Pancreas (tissue), 10 donors: ENCODE measurements around the gene RBMS3. TPM values are rescaled to one million over a fixed set of nuclear protein-coding genes. Genes with fewer than 3 reads are reported as not detected.

ENCODE experiments used
- ATAC-seq, 4 donors: fragments of 200-7000 bp; cut with Tn5 transposase; one replicate each; pipeline versions ENCODE4 v1.8.0 to v1.9.1; 2020; ENCODE audit warnings: mild to moderate bottlenecking in 4 of 4, moderate library complexity in 4 of 4
- DNase-seq, 6 donors: peaks; one replicate each; pipeline ENCODE4 v3.0.0-alpha.2; 2020
- FAIRE-seq: peaks from 2 replicates; lab custom pipeline; 2012; peaks lifted over from hg19 to GRCh38; lab: Jason Lieb, UNC
- H3K27ac ChIP-seq, 4 donors: fragments of 200-600 bp; sonication (generic); 1 replicate in 3 of 4; 2 replicates in 1 of 4; pipeline versions ENCODE4 v1.5.0 to v1.8.0; 2020
- H3K27me3 ChIP-seq, 4 donors: fragments of 200-600 bp; one replicate each; pipeline ENCODE4 v1.8.0; 2021
- H3K36me3 ChIP-seq, 3 donors: fragments of 200-600 bp; sonication (generic) in 1 of 3; one replicate each; pipeline versions ENCODE4 v1.5.0 to v1.8.0; 2020 to 2021
- H3K4me1 ChIP-seq, 3 donors: fragments of 200-600 bp; one replicate each; pipeline ENCODE4 v1.8.0; 2021
- H3K4me3 ChIP-seq, 4 donors: fragments of 200-600 bp; sonication (generic) in 2 of 4; one replicate each; pipeline versions ENCODE4 v1.5.0 to v1.8.0; 2020 to 2021
- H3K9me3 ChIP-seq, 4 donors: fragments of 200-600 bp; one replicate each; pipeline ENCODE4 v1.8.0; 2021
- WGBS, 2 donors: extraction: QIAGEN DNeasy Blood & Tissue Kit; methylation state at CpG; one replicate each; pipeline ENCODE4 v1.1.7; 2013; 5-methylcytosine and 5-hydroxymethylcytosine counted together
- intact Hi-C, 3 donors: fragments of 100-400 bp; cut with DNase I; formaldehyde crosslinking; loops; one replicate each; pipeline versions ENCODE4 v1.11.1 to v1.14.2; 2022
- polyA plus RNA-seq, 2 donors: library from polyadenylated mRNA; stranded (reverse); fragments of 200-250 nt; gene quantifications; one replicate each; pipeline ENCODE4 v1.2.3, GENCODE V29; 2013
- total RNA-seq, 6 donors: library from RNA; stranded (reverse); fragmentation: NEBNext Ultra II Directional in 4 of 6; extraction: Animal tissue kit (Norgen Biotek cat#: 25700) in 4 of 6; gene quantifications; one replicate each; pipeline versions ENCODE4 v1.2.1 to v1.2.4, GENCODE V29; 2021 to 2023
- TF ChIP-seq, protein P1 (sequence below), 4 donors: fragments of 200-600 bp; sonication (generic) in 3 of 4; IDR thresholded peaks; one replicate each; pipeline versions ENCODE4 v1.5.0 to v1.8.0; 2021; ENCODE audit warnings: antibody characterized with exemption in 4 of 4
- donor health status: healthy with polysubstance abuse.
- donor health status: DM: no; HTN: no; CAD: no; lungs with moderate emphysema.
- donor health status: DM: no; HTN: no; CAD: no.
- donor health status: control.
- donor health status: control.
- donor health status: Bipolar disorder and iron deficiency.
- donor health status: DM: yes; HTN: yes; CAD: no.
- donor health status: DM: no; HTN: no; CAD: no.
- donor health status: DM: no; HTN: no; CAD: no.
- donor health status: DM: yes; HTN: yes; CAD: no.

The RBMS3 gene
- total and polyA plus RNA-seq, 8 donors = 4.0 to 10.0 (median 6.6) TPM

DNA sequence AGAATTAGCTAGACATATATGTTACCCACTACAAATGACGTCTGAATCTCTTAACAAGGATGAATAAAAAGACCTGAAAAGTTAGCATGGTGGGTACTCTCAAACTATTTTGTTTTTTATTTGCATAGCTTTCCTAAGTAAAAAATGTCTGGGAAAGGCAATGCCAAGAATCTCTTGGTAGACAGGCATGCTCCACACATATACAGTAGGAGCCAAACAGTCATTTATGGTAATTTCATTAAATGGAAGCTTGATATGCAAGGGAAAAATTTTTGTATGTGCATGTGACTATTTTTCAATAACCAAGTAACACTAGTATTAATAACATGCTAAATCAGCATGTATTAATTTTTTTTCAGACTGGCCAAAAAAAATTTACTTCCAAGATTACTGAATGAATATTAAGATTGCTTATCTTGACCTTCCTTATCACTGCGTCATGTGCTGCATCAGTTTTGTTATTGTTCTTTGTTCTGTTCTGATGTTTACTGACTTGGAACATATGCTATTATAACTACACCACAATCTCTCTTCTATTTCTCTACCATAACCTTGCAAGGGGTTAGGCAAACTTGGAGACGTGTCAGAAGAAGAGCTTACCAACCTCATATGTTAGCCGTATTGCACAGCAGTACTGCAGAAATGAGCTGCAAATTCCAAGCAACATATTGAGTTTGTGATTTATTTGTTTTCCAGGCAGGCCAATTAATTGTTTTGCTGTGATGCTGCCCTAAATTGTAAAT, 255.3 kb downstream of the RBMS3 start:
- Histone ChIP-seq H3K4me1 (no peaks in the 10 kb centered on the region), H3K36me3 (no peaks in the 10 kb centered on the region), H3K27me3 (no peaks in the 10 kb centered on the region), H3K9me3 (no peaks in the 10 kb centered on the region), H3K27ac (no peak overlapping the region), H3K4me3 (no peak overlapping the region)
- WGBS, 2 donors = 41 to 48% methylated on average over 4 of the region's 4 CpGs
- no peak for DNase-seq
- no peak for FAIRE-seq
- TF ChIP-seq, protein P1, sequence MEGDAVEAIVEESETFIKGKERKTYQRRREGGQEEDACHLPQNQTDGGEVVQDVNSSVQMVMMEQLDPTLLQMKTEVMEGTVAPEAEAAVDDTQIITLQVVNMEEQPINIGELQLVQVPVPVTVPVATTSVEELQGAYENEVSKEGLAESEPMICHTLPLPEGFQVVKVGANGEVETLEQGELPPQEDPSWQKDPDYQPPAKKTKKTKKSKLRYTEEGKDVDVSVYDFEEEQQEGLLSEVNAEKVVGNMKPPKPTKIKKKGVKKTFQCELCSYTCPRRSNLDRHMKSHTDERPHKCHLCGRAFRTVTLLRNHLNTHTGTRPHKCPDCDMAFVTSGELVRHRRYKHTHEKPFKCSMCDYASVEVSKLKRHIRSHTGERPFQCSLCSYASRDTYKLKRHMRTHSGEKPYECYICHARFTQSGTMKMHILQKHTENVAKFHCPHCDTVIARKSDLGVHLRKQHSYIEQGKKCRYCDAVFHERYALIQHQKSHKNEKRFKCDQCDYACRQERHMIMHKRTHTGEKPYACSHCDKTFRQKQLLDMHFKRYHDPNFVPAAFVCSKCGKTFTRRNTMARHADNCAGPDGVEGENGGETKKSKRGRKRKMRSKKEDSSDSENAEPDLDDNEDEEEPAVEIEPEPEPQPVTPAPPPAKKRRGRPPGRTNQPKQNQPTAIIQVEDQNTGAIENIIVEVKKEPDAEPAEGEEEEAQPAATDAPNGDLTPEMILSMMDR (IDR thresholded peaks at IDR 0.05) = no peak
- intact Hi-C loops = no loop called here
- ATAC-seq = no peak

- intact Hi-C loops = no loop called here
- FAIRE-seq = no peak
- WGBS, 2 donors = 67 to 71% methylated on average over 5 of the region's 5 CpGs
- Histone ChIP-seq H3K9me3 (no peaks in the 10 kb centered on the region), H3K36me3 (no peaks in the 10 kb centered on the region), H3K27ac (no peak overlapping the region), H3K4me3 (no peak overlapping the region), H3K4me1 (no peaks in the 10 kb centered on the region), H3K27me3 (no peaks in the 10 kb centered on the region)
- no peak for DNase-seq
- ATAC-seq = no peak
- TF ChIP-seq, protein P1 (IDR thresholded peaks at IDR 0.05) = no peak
These were observed 257.2 kb downstream of the RBMS3 start for GRCh38 chr3:29537889-29538609.

DNA sequence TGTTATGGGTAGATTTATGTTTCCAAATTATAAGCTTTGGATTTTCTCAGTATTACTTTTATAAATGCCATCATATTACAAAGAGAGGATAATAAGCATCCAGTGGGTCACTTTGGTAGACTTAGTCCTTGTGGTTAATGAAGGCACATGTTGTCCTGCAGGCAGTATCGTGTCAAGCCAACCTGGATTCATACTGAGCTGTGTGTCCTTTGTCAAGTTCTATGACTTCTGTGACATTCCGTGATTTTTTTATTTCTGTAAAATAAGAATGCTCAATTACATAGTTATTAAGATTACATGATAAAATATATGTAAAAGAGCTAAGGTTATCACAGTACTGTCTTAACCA, 257.7 kb downstream of the RBMS3 start:
- intact Hi-C loops = no loop called here
- 71 to 80% methylated on average over 2 of the region's 2 CpGs for WGBS, 2 donors
- no peak for FAIRE-seq
- no peak overlapping the region for H3K4me3 ChIP-seq
- H3K9me3 ChIP-seq = no peaks in the 10 kb centered on the region
- DNase-seq = no peak
- H3K27me3 ChIP-seq = no peaks in the 10 kb centered on the region
- TF ChIP-seq, protein P1 (IDR thresholded peaks at IDR 0.05) = no peak
- no peak for ATAC-seq
- no peaks in the 10 kb centered on the region for H3K36me3 ChIP-seq
- no peaks in the 10 kb centered on the region for H3K4me1 ChIP-seq
- no peak overlapping the region for H3K27ac ChIP-seq

DNA sequence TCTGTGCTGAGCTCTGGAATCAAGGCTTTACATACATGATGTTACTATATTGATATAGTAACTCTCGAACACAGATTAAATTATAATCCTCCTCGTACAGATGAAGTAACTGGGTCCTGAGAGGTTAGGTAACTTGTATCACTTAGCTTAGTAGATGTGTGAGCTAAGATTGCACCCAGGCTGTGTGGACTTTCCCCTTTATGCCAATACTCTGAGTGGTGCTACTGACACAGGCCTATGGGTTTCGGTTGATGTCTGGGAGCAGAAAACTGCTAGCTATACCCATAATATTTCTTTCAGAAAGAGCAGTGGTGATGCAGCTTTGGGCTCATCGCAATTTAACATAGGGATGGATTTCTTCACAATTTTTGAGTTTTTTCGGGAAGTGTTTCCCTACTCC, 259.7 kb downstream of the RBMS3 start:
- FAIRE-seq (no peak), DNase-seq (no peak), ATAC-seq (no peak)
- Histone ChIP-seq H3K27me3 (no peaks in the 10 kb centered on the region), H3K36me3 (no peaks in the 10 kb centered on the region), H3K4me1 (peaks cover 0 to 6% (median 0%) of the 10 kb centered on the region in 3 donors), H3K4me3 (no peak overlapping the region), H3K9me3 (no peaks in the 10 kb centered on the region), H3K27ac (no peak overlapping the region)
- 82 to 89% methylated on average over 5 of the region's 5 CpGs for WGBS, 2 donors
- intact Hi-C loops = no loop called here
- TF ChIP-seq, protein P1 (IDR thresholded peaks at IDR 0.05) = no peak
